ENCODE measurements around the gene SEMA3F. TPM values are rescaled to one million over a fixed set of nuclear protein-coding genes. Genes with fewer than 3 reads are reported as not detected.

The SEMA3F gene
- total and polyA plus RNA-seq, 5 donors, result 7.3 to 15.2 (median 10.1) TPM

DNA sequence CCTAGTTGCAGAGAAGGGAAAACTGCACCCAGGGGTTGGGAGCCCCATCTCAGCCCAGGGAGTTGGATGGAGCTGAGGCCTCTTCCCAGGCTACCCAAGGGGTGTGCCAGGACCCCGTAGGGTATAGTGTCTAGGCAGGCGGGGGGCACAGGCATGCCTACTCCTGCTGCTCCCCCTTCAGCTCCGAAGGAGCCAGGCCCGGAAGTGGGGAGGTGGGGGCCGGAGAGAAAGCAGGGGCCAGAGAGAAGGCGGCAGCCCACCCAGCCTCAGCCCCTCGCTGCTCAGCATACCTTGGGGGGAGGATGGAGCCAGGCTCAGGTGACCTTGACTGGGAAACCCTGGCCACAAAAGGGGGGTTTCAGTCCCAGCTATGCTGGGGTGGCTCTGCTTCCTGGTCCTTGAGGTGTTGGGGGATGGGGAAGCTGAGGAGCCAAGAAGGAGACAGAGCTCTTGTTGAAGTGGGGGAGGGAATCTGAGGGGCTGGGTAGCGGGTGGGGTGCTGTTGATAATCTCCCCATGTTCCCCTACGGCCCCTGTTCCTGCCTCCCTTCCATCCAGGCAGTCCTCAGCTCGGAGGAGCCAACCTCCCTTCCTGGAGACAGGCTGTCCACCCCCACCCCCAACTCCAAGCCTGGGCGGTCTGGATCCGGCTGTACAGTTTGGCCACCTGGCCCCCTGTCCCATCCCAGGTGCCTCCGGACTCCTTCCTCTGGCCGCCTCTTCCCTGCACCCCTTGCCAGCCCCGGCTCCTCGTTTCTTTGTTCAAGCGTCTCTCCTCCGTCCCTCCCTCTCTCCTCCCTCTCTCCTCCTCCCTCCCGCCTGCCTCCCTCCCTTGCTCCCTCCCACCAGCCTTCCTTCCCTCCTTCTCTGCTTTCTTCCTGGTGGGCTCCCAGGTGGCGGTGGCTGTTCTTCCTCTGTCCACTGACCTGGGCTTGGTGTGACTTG, 1.7 kb downstream of the SEMA3F start:
- no peaks in the 10 kb centered on the region for H3K27me3 ChIP-seq (ENCODE audit: control insufficient read depth, insufficient read depth)
- peak overlapping the region; percentile 60 for H3K4me3 ChIP-seq (ENCODE audit: low read length)
- no peak for ATAC-seq
- H3K27ac ChIP-seq (ENCODE audit: low read length), result peak overlapping the region; percentile 32
- 45% methylated on average over 20 of the region's 20 CpGs for WGBS
- peak in 1 of 3 donors; percentile 56 for DNase-seq
- H3K4me1 ChIP-seq (ENCODE audit: control insufficient read depth, insufficient read depth, low read length), result no peaks in the 10 kb centered on the region
- H3K9me3 ChIP-seq (ENCODE audit: control insufficient read depth, low read length), result no peaks in the 10 kb centered on the region
- intact Hi-C loops (cut with DNase I), result loop anchor here in 1 of 4 donors (2.0 kb wide), 1 partner anchor 32 kb away; no protein-coding TSS in a partner anchor

DNA sequence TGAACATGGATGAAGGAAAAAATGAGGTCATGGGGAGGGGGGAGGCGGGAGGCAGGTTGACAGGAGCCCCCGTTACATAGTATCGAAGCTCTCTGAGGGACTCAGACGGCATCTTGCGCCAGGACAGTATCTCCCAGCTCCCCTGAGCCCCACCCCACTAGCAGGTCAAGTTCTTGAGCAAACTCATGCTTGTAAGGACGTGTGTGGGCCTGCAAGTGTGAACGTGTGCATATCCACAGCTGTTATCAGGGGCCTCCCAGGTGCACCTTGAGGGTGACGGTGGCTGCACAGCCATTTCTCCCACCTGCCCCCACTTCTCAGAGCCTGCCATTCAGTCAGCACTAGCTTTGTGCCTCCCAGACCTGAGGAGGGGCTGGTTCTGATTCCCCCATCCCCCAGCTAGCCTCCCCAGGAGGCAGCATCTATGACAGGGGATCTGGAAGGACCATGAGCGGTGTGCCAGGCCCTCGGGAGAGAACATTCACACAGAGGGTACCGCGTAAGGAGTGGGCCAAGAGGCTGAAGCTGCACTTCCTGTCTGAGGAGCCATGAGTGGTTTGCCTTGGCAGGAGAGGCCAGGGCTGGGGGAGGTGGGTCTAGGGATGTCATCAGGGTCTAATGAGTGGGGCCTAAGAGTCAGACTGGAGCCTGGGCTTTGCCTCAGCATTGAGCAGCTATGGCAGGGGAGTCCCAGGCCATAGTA, 2.9 kb downstream of the SEMA3F start:
- ATAC-seq (no peak), DNase-seq (no peak)
- 72% methylated on average over 12 of the region's 12 CpGs for WGBS
- no peak overlapping the region for H3K27ac ChIP-seq (ENCODE audit: low read length)
- H3K4me3 ChIP-seq (ENCODE audit: low read length), result no peak overlapping the region
- H3K4me1 ChIP-seq (ENCODE audit: control insufficient read depth, insufficient read depth, low read length), result peaks cover 2% of the 10 kb centered on the region
- intact Hi-C loops (cut with DNase I), result loop anchor here in 1 of 4 donors (2.0 kb wide), 1 partner anchor 31 kb away; no protein-coding TSS in a partner anchor
- H3K27me3 ChIP-seq (ENCODE audit: control insufficient read depth, insufficient read depth), result no peaks in the 10 kb centered on the region
- no peaks in the 10 kb centered on the region for H3K9me3 ChIP-seq (ENCODE audit: control insufficient read depth, low read length)

DNA sequence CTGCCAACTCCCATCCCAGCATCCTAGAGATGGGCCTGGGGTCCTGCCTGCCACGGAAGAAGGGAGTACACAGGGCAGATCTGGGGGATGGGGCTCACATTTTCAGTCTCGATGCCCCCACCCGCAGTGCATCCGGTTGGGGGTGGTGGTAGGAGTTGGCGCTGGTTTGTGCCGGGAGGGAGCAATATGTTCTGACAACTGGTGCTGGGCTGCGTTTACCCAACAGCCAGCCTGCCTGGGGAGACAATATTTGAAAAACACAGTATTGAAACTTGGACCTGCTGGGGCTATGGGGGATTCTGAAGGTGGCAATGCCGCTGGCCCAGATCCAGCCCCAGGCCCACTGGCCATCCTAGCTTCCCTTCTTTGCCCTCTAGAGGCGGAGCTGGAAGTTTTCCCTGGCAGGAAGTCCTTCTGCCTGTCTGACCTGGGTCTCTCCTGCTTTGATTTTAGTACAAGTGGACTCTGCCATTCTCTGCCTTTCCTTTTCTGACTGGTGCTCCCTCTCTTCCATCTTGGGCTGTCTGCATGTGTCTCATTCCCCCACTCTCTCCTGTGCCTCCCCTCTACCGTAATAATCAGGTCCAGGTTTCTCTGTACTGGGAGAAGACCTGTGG, 3.5 kb downstream of the SEMA3F start:
- ATAC-seq, result no peak
- intact Hi-C loops (cut with DNase I), result no loop called here
- H3K4me1 ChIP-seq (ENCODE audit: control insufficient read depth, insufficient read depth, low read length), result peaks cover 7% of the 10 kb centered on the region

DNA sequence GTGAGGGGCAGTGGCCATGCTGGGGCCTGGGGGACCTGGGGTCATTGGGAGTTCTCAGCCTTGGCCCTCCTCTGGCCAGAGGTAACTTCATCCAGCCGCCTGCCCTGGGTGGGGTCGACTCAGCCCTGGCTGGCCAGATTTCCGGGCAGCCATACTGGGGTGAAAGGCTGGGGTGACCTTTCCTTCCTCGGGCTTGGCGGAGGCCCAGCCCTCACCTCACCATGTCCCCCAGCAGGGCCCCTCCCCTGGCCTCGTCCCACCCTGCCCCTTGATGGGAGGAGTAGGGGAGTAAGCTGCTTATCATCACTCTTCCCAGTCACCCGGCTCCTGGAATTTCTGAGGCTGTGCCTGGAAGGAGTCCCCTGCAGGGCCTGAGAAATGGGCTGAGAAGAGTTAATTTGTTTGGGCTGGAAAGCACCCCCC, 5.4 kb downstream of the SEMA3F start:
- H3K4me3 ChIP-seq (ENCODE audit: low read length), result no peak overlapping the region
- no peaks in the 10 kb centered on the region for H3K27me3 ChIP-seq (ENCODE audit: control insufficient read depth, insufficient read depth)
- DNase-seq, result peak; percentile 80 to 88 (median 87)
- peak overlapping the region; percentile 54 for H3K27ac ChIP-seq (ENCODE audit: low read length)
- H3K9me3 ChIP-seq (ENCODE audit: control insufficient read depth, low read length), result no peaks in the 10 kb centered on the region
- intact Hi-C loops (cut with DNase I), result no loop called here
- peaks cover 20% of the 10 kb centered on the region for H3K4me1 ChIP-seq (ENCODE audit: control insufficient read depth, insufficient read depth, low read length)
- 45% methylated on average over 7 of the region's 7 CpGs for WGBS
- peak; percentile 62 to 85 for ATAC-seq

More for the DNA sequence above, 3.5 kb downstream of the SEMA3F start:
- 71% methylated on average over 10 of the region's 10 CpGs for WGBS
- H3K4me3 ChIP-seq (ENCODE audit: low read length), result no peak overlapping the region
- no peaks in the 10 kb centered on the region for H3K27me3 ChIP-seq (ENCODE audit: control insufficient read depth, insufficient read depth)
- H3K9me3 ChIP-seq (ENCODE audit: control insufficient read depth, low read length), result no peaks in the 10 kb centered on the region
- DNase-seq, result no peak
- no peak overlapping the region for H3K27ac ChIP-seq (ENCODE audit: low read length)

DNA sequence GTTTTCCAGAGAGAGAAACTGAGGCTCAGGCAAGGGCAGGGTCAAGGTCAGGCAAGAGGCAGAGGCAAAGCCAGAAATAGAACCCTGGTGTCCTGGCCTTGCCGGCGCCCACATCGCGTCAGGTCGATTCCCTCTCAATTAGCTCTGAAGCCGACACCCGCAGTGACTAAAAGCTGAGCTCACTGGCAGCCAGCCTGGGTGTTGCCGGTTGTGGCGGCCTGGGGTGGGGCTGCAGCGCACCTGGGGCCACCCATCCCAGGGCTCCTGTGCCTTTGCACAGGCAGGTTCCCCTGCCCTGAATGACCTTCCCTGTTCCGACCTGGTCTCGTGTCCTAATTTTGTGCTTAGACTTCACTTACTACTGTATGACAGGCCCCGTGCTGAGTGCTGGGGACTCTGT, 6.2 kb downstream of the SEMA3F start:
- Histone ChIP-seq H3K4me1 (ENCODE audit: control insufficient read depth, insufficient read depth, low read length) (peaks cover 26% of the 10 kb centered on the region), H3K4me3 (ENCODE audit: low read length) (no peak overlapping the region), H3K27ac (ENCODE audit: low read length) (peak overlapping the region; percentile 54), H3K9me3 (ENCODE audit: control insufficient read depth, low read length) (no peaks in the 10 kb centered on the region), H3K27me3 (ENCODE audit: control insufficient read depth, insufficient read depth) (no peaks in the 10 kb centered on the region)
- DNase-seq (no peak), ATAC-seq (peak in 1 of 2 donors; percentile 13)
- WGBS, result 61% methylated on average over 13 of the region's 13 CpGs
- intact Hi-C loops (cut with DNase I), result no loop called here

DNA sequence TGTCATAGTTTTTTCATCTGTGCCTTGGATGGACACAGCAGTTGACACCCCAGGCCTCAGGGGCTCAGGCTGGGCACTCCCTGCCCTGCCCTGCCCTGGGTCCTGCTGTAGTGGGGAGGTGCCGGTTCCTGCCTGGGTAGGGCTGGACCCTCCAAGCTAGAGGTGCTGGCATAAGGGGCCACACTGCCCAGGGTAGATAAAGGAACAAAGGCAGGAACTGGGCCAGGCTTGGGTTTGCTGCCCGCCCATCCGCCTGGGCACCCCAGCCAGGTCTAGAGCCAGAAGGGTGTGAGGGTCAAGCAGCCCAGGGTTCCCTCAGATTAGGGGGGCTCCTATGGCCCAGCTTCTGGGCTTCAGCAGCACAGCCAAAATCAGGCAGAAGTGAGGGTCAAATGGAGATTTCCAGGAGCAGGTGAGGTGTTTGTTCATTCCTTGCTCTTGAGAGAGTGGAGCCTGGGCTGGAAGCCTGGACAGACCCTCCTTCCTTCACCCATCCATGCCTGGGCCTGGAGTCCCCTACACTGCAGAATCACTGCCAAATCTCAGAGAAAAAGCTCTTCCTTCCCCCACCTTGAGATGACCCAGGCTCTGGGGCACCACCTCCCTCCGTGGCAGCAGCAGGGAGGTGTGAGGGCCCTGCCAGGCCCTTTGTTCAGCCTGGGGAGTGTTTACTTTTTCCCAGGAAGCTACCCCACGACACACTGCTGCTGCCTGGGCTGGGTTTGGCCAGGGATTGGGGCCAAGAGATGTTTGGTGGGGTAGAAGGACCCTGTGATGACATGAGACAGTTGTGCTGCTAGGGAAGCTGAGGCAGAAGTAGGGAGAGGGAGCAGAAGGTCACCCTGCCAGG, 7.1 kb downstream of the SEMA3F start:
- intact Hi-C loops (cut with DNase I), result no loop called here
- Histone ChIP-seq H3K4me1 (ENCODE audit: control insufficient read depth, insufficient read depth, low read length) (peaks cover 33% of the 10 kb centered on the region), H3K9me3 (ENCODE audit: control insufficient read depth, low read length) (no peaks in the 10 kb centered on the region), H3K27ac (ENCODE audit: low read length) (peak overlapping the region; percentile 54), H3K4me3 (ENCODE audit: low read length) (no peak overlapping the region), H3K27me3 (ENCODE audit: control insufficient read depth, insufficient read depth) (no peaks in the 10 kb centered on the region)
- no peak for ATAC-seq
- DNase-seq, result no peak
- 78% methylated on average over 5 of the region's 5 CpGs for WGBS

DNA sequence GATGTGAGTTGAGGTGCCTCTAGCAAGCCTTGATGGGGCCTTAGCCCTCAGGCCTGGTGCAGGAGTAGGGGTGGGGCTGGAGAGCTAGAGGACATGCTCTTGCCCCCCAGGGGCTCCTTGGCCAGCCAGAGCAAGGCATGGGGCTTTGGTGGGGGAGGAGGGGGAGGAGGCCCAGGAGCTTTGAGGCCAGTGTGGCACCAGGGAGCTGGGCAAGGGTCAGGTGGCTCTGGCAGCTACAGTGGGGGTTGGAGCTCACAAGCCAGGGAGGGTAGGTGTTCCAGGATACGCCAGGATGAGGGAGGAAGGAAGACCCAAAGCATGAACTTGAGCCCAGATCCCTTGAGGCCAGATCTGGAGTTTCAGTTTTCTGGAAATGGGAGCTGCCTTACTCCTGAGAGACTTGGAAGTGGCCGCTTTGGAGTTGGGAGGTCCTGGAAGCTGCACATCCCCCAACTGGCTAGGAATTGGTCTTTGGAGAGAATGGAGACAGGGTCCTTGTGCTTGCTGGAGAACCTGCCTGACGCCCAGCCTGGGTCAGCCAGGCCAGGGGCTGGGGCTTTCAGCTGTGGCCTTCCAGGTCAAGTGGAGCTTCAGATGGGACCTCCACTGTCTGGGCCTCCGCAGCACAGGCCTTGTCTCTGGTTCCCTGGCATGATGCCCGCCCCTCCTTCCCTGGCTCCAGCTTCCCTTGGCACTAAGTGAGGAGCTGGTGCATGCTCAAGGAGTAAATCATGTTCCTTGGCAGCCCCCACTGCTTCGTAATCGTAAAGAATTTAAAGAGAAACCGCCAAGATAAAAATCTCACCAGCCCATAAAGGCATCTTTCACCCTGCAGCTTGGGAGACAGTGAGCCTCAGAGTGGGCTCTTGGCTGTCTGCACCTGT, 8.7 kb downstream of the SEMA3F start:
- Histone ChIP-seq H3K27me3 (ENCODE audit: control insufficient read depth, insufficient read depth) (no peaks in the 10 kb centered on the region), H3K9me3 (ENCODE audit: control insufficient read depth, low read length) (no peaks in the 10 kb centered on the region), H3K27ac (ENCODE audit: low read length) (peak overlapping the region; percentile 59), H3K4me3 (ENCODE audit: low read length) (no peak overlapping the region), H3K4me1 (ENCODE audit: control insufficient read depth, insufficient read depth, low read length) (peaks cover 33% of the 10 kb centered on the region)
- intact Hi-C loops (cut with DNase I), result no loop called here
- DNase-seq (peak; percentile 81 to 87 (median 87)), ATAC-seq (no peak)
- 48% methylated on average over 8 of the region's 8 CpGs for WGBS

DNA sequence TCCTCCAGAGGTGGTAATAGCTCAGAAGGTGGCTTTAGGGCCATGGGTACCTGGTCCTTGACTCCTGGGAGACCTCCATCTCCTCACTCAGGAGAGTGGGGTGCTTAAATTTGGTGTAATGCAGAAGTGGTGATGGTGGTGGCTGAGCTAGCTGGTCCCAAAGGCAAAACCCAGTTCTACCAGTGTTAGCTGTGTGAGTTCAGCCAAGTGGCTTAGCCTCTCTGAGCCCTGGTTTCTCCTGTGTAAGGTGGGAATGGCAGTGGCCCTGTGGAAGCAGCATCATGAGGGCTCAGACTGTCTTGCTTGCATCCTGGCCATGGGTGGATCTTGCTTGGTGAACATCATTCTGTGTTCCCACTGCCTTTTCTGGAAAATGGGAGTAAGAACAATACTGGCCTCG, 9.4 kb downstream of the SEMA3F start:
- no peak for DNase-seq
- 45% methylated on average over 1 of the region's 1 CpG for WGBS
- peak overlapping the region; percentile 59 for H3K27ac ChIP-seq (ENCODE audit: low read length)
- H3K4me3 ChIP-seq (ENCODE audit: low read length), result no peak overlapping the region
- H3K27me3 ChIP-seq (ENCODE audit: control insufficient read depth, insufficient read depth), result no peaks in the 10 kb centered on the region
- H3K4me1 ChIP-seq (ENCODE audit: control insufficient read depth, insufficient read depth, low read length), result peaks cover 33% of the 10 kb centered on the region
- intact Hi-C loops (cut with DNase I), result no loop called here
- H3K9me3 ChIP-seq (ENCODE audit: control insufficient read depth, low read length), result no peaks in the 10 kb centered on the region
- no peak for ATAC-seq

DNA sequence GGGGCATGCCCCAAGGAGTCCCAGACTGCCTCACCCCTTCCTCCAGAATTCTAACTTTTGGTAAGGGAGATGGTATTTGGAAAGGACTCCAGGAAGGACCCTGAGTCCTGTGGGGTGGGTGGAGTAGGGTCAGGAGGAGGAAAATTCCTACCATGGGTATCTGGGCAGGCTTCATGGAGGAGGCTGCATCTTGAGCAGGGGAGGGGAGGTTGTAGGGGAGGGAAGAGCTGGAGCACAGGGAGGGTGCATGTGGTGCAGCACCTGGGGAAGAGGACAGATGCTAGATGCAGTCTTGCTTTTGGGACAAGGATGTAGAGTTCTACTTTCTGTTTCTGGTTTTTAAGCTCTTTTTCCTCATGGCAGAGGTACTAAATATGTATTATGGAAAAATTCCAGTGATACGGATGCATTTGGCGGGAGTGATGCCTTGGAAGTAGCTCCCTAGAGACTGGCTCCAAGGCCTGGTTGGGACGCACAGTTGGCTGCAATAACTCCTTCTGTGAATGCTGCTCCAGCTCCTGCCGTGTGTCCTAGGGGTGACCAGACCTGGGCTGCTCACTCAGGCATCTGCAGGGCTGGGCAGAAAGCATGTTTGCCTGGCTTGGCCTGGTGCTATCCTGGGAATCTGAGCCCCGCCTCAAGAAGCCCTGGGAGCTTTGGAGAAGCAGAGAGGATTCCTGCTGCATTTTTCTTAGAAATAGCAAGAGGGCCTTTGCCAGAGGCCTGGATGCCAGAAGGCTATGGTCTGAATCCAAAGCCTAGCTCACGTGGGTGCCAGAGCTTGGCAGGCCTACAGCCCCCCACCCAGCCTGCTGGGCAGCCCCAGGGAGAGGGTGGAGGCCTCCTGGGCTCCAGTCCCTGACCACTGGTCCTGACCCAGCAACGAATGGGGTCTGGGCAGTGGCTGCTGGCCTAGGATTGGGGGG, 10.1 kb downstream of the SEMA3F start:
- H3K4me1 ChIP-seq (ENCODE audit: control insufficient read depth, insufficient read depth, low read length), result peaks cover 33% of the 10 kb centered on the region
- no peak overlapping the region for H3K4me3 ChIP-seq (ENCODE audit: low read length)
- intact Hi-C loops (cut with DNase I), result no loop called here
- ATAC-seq (peak; percentile 10 to 63), DNase-seq (peak; percentile 50 to 86 (median 83))
- H3K27me3 ChIP-seq (ENCODE audit: control insufficient read depth, insufficient read depth), result no peaks in the 10 kb centered on the region
- no peaks in the 10 kb centered on the region for H3K9me3 ChIP-seq (ENCODE audit: control insufficient read depth, low read length)
- 20% methylated on average over 7 of the region's 7 CpGs for WGBS
- peak overlapping the region; percentile 77 for H3K27ac ChIP-seq (ENCODE audit: low read length)

Data from right cardiac atrium (tissue), 5 donors.